ENCODE measurements around the gene RAB10. TPM values are rescaled to one million over a fixed set of nuclear protein-coding genes. Genes with fewer than 3 reads are reported as not detected.

Gene RAB10
- total RNA-seq, 3 donors from 2014 or later = 82.6 to 101 (median 100) TPM

- intact Hi-C loops (cut with DNase I; ENCODE audit: low total_unique reads) = no loop called here
- peak overlapping the region; percentile 55 to 69 (median 61) for H3K4me3 ChIP-seq
- H3K36me3 ChIP-seq = no peaks in the 10 kb centered on the region
- H3K4me1 ChIP-seq = peaks cover 0 to 3% of the 10 kb centered on the region in 2 donors
- TF ChIP-seq POLR2A (IDR thresholded peaks at IDR 0.05) (no peak), POLR2AphosphoS5 (IDR thresholded peaks at IDR 0.05) (no peak)
- peak overlapping the region; percentile 52 to 72 for H3K27ac ChIP-seq
- no peaks in the 10 kb centered on the region for H3K9me3 ChIP-seq
- H3K27me3 ChIP-seq = no peaks in the 10 kb centered on the region
- DNase-seq (ENCODE audit: low spot score in 2 of 2) = no peak
Measured at GRCh38 chr2:26185304-26185928, 151.5 kb downstream of the RAB10 start.

DNA sequence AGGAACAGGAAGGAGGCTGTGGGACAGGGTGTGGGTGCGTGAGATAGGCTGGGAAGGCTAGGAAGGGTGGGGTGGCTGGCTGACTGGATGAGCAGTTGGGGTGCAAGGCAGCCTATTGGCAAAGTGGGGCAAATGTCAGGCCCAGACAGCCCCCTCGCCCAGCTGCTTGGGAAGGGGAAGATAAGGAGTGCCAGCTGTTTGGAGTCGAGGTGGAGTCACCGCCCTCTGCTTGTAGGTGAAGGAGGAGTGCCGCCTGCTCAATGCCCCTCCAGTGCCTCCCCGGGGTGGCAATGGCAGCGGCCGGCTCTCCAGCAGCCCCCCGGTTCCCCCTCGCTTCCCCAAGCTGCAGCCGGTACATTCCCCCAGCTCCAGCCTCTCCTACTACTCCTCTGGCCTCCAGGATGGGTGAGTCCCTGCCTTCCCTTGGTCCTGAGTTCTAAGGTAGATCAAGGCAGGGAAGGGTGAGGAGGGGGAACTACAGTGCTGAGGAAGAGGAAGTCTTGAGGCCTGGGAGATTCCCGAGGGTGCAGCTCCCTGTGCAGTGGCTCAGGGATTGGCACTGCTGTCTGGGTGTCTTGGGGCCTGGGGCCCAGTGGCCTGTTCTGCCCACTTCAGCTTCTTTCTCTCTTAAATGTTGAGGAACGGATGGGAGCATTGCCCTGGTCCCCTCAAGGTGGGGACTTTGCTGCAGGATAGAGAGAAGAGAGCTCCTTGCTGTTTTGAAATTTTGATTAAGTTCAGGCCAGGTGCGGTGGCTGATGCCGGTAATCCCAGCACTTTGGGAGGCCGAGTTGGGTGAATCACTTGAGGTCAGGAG lies 152.3 kb downstream of the RAB10 start:
- H3K36me3 ChIP-seq = no peaks in the 10 kb centered on the region
- no peaks in the 10 kb centered on the region for H3K9me3 ChIP-seq
- no peak for TF ChIP-seq CTCF (IDR thresholded peaks at IDR 0.05)
- TF ChIP-seq POLR2AphosphoS5 (IDR thresholded peaks at IDR 0.05) = no peak
- no peak for TF ChIP-seq POLR2A (IDR thresholded peaks at IDR 0.05)
- H3K27me3 ChIP-seq = no peaks in the 10 kb centered on the region
- intact Hi-C loops (cut with DNase I; ENCODE audit: low total_unique reads) = no loop called here
- DNase-seq (ENCODE audit: low spot score in 2 of 2) = no peak
- peak overlapping the region; percentile 55 to 69 (median 61) for H3K4me3 ChIP-seq
- H3K27ac ChIP-seq = peak overlapping the region in 1 of 2 donors; percentile 72
- peaks cover 0 to 3% of the 10 kb centered on the region in 2 donors for H3K4me1 ChIP-seq

Other genes with a start within 250 kb of the RAB10 start
- 10 to 100 TPM; 16.4 to 18.2 (median 17.4) TPM for gene ASXL2, start 155.6 kb upstream of the RAB10 start, total RNA-seq
- gene KIF3C, start 51.6 kb upstream of the RAB10 start, total RNA-seq = 10 to 100 TPM in 1 of 3 donors, 1 to 10 TPM in 2; 3.4 to 32.8 (median 6.0) TPM
- gene GAREM2, start 139.0 kb downstream of the RAB10 start, total RNA-seq = 1 to 10 TPM; 1.2 to 2.0 (median 1.4) TPM
- gene HADHA, start 210.5 kb downstream of the RAB10 start, total RNA-seq = 100 to 1,000 TPM; 139 to 156 (median 141) TPM
- gene HADHB, start 210.9 kb downstream of the RAB10 start, total RNA-seq = 100 to 1,000 TPM; 139 to 157 (median 147) TPM